Cardiac septum (tissue), 1 donor: ENCODE results near the gene KCNJ4. TPM values are rescaled to one million over a fixed set of nuclear protein-coding genes. Genes with fewer than 3 reads are reported as not detected.
"Not testable (repeated sequence)": the region's sequence is repeated elsewhere in the genome, so short reads cannot be mapped to it uniquely, and the experiment has no call there.

Experiments used
- DNase-seq: peaks from one replicate; pipeline ENCODE4 v3.0.0-alpha.2; 2020; ENCODE audit warnings: low spot score
- intact Hi-C: fragments of 100-400 bp; cut with DNase I; formaldehyde crosslinking; loops from one replicate; pipeline ENCODE4 v1.14.0; 2022
- total RNA-seq: library from RNA; stranded (reverse); fragmentation: NEBNext Ultra II Directional; extraction: Animal tissue kit (Norgen Biotek cat#: 25700); gene quantifications from one replicate; pipeline ENCODE4 v1.2.1, GENCODE V29; 2021
- donor health status: DM: no; HTN: no; CAD: no.

KCNJ4 gene
- total RNA-seq, 1 donor from 2014 or later: 67.8 TPM

- DNase-seq: no peak
Measured at GRCh38 chr22:38477585-38477984, 22.6 kb upstream of the KCNJ4 start.

GRCh38 chr22:38474003-38474607, 19.1 kb upstream of the KCNJ4 start:
- no peak for DNase-seq

More at GRCh38 chr22:38477585-38477984, 22.6 kb upstream of the KCNJ4 start:
- intact Hi-C loops: loop anchor here (5.0 kb wide), 1 partner anchor 45 kb away; no protein-coding TSS in a partner anchor

GRCh38 chr22:38471237-38471636, 16.2 kb upstream of the KCNJ4 start:
- intact Hi-C loops: no loop called here
- no peak for DNase-seq

More at GRCh38 chr22:38474003-38474607, 19.1 kb upstream of the KCNJ4 start:
- intact Hi-C loops: no loop called here

DNA sequence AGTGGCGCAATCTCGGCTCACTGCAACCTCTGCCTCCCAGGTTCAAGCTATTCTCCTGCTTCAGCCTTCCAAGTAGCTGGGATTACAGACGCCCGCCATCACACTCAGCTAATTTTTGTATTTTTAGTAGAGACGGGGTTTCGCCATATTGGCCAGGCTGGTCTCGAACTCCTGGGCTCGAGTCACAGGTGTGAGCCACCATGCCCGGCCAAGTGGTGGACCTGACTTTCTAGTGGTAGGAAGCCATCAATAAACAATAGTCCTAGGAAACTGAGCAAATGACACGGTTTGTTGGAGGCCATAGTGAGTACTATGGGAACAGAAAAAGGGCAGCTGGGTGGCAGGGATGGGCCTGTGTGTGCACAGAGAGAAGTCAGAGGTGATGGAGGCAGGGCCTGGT, 15.2 kb upstream of the KCNJ4 start:
- intact Hi-C loops, DNase-seq: not testable (repeated sequence)

GRCh38 chr22:38469306-38469781, 14.3 kb upstream of the KCNJ4 start:
- no peak for DNase-seq
- intact Hi-C loops: loop anchor here (5.0 to 10.0 kb wide), 3 partner anchors 33 to 415 kb away; partner anchors contain the start of gene PICK1

GRCh38 chr22:38468443-38469305, 13.7 kb upstream of the KCNJ4 start:
- DNase-seq: no peak
- intact Hi-C loops: loop anchor here (5.0 to 10.0 kb wide), 3 partner anchors 34 to 414 kb away; partner anchors contain the start of gene PICK1

GRCh38 chr22:38467904-38468442, 13.0 kb upstream of the KCNJ4 start, which contains the start of gene KDELR3:
KDELR3 (plus strand) TSS chr22:38468096; CDS start chr22:38468234, 138 bp downstream.
- DNase-seq: no peak
- intact Hi-C loops: loop anchor here (5.0 to 10.0 kb wide), 3 partner anchors 34 to 413 kb away; partner anchors contain the start of gene PICK1

DNA sequence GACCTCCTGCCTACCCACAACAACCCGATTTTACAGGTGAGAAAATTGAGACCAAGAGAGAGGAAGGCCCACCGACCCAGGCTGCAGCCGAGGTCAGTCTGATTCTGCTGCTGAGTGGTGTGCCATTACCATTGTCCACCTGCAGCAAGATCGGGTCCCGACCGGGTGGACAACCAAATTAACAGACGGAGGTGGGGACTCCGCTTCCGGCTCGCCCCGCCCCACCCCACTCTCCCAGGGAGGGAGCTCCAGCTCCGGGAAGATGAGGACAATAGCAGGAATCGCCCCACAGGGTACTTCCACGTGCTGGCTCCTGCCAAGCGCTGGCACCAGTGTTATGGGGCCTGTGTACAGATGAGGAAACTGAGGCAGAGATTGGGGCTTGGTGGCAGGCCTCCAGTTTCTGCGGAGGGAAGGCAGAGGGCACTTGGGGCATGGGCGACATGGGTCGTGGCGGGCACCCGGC, 12.5 kb upstream of the KCNJ4 start:
- intact Hi-C loops: loop anchor here (5.0 to 10.0 kb wide), 3 partner anchors 35 to 413 kb away; partner anchors contain the start of gene PICK1
- no peak for DNase-seq

GRCh38 chr22:38465673-38466490, 10.9 kb upstream of the KCNJ4 start:
- intact Hi-C loops: loop anchor here (5.0 to 10.0 kb wide), 3 partner anchors 36 to 411 kb away; partner anchors contain the start of gene PICK1
- DNase-seq: no peak

DNA sequence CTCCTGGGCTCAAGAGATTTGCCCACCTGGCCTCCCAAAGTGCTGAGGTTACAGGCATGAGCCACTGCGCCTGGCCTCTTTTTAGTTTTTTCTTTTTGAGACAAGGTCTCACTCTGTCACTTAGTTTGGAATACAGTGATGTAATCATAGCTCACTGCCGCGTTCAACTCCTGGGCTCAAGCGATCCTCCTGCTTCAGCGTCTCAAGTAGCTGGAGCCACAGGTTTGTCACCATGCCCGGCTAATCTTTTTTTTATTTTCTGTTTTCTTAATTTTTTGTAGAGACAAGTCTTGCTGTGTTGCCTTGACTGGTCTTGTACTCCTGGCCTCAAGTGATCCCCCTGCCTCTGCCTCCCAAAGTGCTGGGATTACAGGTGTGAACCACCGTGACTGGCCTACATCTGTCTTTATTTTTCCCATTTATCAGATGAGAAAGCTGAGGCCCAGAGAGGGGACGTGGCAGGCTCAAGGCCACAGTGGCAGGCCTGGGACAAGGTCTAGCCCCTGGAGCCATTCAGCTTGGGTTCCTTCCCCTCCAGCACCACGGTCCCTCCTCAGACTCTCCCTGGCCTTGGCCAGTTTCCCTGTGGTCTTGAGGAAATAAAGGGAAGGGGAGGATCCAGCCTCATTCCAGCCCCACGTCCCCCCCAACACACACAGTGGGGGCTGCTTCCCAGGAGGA, 10.1 kb upstream of the KCNJ4 start:
- no peak for DNase-seq
- intact Hi-C loops: loop anchor here (5.0 to 10.0 kb wide), 4 partner anchors 37 to 410 kb away; partner anchors contain the start of gene PICK1

- intact Hi-C loops: loop anchor here (5.0 to 10.0 kb wide), 3 partner anchors 48 to 408 kb away; partner anchors contain the start of gene PICK1
- no peak for DNase-seq
Measured at GRCh38 chr22:38462960-38463784, 8.2 kb upstream of the KCNJ4 start.

- DNase-seq: peak; percentile 91
- intact Hi-C loops: loop anchor here (5.0 to 10.0 kb wide), 3 partner anchors 47 to 407 kb away; partner anchors contain the start of gene PICK1
Measured at GRCh38 chr22:38461414-38462081, 6.5 kb upstream of the KCNJ4 start.

GRCh38 chr22:38461057-38461413, 6.0 kb upstream of the KCNJ4 start:
- DNase-seq: peak; percentile 61
- intact Hi-C loops: loop anchor here (5.0 to 10.0 kb wide), 3 partner anchors 46 to 406 kb away; partner anchors contain the start of gene PICK1

DNA sequence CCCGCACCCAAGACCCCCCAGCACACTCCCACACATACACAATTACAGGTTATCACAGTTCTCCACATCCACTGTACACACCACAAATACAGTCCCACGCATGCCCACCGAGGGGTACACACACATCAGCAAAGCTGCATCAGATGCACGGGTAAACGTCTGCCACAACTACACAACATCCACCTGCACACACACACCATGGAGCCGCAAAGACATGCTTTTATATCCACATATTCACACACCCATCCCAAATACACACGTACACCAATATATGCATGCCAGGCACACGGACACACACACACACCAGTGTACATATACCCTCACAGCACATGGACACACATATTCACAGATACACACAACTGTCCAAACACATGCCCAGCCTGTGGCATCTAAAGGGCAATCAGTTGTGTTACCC, 5.4 kb upstream of the KCNJ4 start:
- intact Hi-C loops: loop anchor here (5.0 to 10.0 kb wide), 3 partner anchors 46 to 406 kb away; partner anchors contain the start of gene PICK1
- DNase-seq: no peak

DNA sequence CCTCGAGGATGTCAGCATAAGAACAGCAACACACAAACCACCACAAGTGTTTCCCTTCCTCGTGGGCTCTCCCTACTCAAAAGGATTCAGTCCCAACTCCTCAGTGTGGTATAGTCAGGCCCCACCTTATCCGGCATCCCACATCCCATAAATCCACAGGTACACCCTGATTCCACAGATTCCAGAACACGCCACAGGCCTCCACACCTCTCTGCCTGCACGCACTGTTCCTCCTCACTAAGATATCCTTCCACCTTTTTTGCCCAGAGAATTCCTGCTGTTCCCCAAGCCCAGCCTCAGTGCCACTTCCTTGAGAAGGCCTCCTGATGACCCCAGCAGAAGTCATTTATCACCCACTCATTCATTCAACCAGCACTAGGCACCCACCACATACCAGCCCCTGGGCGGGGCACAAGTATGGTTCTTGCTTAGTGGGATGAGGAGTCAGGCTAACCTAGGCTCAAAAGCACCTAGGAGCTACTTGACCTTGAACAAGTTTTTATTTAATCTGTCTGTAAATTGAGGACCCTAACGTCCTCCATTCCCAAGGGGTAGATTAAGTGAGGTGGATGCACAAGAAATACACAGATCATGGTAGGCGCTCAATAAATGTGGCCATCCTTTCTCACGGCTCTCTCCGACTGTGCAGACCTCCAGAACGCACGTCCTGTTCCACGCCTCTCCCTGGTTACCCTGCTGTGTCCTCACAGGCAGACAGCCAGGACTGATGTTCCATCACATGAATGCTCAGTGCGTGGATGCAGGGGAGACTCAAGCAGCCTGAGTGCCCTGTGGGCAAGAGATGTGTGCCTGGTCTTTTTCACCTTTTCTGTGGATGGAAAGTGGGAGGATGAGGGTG, 2.1 kb upstream of the KCNJ4 start:
- DNase-seq: no peak
- intact Hi-C loops: no loop called here
